Measurements from ENCODE around the gene NLE1.
"Not testable (repeated sequence)": the region's sequence is repeated elsewhere in the genome, so short reads cannot be mapped to it uniquely, and the experiment has no call there.

The NLE1 gene

DNA sequence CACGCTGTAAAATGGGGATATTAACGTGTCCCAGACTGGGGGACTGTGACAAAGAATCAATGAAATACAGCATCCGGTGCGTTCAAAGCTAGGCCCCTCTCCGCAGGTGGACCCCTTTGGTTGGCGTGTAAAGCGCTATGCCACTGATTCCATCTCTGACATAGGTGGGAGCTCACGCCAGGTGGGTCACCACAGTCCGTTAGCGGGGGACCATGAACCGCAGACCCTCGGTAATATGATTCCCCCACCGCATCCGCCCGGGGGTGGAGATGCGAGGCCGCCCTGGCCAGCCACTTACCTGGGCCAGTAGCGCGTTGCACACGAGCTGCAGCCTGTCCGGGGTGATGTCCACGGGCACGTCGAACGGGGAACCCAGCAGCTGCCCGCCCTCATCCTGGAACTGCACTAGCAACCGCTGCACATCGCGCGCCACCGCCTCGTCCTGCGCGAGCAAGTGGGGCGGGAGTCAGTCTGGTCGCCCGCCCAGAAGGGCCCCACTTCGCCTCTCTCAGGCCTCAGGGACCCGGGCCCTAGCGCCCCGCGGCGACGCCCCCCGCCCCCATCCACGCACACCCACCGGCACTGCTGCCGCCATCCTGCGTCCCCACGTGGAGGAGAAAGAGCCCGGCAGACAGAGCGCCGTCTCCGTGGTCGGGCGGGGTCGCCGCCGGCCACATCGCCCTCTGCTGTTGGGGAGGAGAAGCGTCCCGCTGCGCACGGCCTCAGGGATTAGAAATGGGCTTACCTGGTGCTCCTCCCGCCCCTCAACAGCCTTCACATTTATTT lies at the start of gene NLE1:
TSS of gene NLE1 (minus strand) at position 623 of the 786 bp plus-strand sequence. CDS start at position 595, 28 bp downstream.
- in situ Hi-C loops (cut with HindIII; ENCODE audit: low sequenced_read_pairs): loop anchor here (25.0 kb wide), 2 partner anchors 630 to 730 kb away; no protein-coding TSS in a partner anchor

DNA sequence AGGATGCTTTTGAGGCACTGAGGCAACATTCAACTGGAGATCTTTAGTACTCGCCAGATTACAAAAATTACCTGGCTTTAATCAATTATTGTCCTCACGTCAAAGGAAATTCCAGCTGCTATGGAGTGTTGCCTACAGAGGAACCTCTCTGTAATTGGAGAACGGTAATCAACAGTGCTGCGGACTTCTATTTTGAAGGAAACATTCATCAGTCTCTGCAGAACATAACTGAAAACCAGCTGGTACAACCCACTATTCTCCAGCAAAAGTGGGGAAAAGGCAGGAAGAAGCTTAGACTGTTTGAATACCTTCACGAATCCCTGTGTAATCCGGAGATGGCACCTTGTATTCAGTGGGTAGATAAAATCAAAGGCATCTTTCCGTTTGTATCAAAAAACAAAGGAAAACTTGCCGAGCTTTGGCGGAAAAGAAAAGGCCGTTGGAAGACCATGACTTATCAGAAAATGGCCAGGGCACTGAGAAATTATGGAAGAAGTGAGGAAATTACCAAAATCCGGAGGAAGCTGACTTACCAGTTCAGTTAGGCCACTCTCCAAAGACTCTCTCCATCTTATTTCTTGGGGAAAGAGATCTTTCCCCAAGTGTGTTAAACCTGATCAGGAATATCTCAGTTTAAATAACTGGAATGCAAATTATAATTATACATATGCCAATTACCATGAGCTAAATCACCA lies 49.0 kb upstream of the NLE1 start:
- in situ Hi-C loops (cut with HindIII; ENCODE audit: low sequenced_read_pairs): no loop called here

DNA sequence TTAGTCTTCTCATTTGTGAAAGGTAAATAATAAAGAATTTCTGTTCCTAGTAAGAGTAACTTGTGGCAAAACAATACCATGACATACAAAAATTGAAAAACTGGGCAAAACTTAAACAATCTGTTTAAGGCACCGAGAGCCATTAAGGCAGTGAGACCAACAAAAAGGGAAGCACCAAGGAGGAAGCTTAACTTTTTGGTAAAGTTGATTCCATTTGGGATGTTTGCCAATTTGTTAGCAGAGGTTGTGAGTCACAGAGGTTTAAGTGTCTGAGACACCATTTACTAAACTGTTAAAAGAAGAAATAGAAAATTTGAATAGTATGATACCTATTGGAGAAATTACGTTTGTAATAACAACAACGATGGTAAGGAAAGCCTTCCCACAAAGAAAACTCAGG lies 47.2 kb upstream of the NLE1 start:
- in situ Hi-C loops (cut with HindIII; ENCODE audit: low sequenced_read_pairs): no loop called here

DNA sequence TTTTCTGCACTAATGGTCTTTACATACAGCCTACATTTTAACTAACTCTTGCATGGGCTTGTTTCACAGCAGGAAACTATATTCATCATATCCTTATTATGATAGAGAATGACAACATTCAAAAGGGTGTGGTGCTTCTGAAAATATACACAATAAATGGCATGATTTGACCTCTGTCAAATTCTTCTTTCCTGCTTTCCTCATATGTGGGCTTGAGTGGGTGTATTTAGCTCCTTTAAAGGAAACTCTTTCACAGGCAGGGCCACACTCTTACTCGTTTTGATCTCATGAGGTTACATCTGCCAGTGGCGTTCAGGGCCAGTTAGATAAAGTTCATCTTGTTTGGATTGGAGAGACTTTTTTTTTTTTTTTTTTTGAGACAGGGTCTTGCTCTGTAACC lies 46.0 kb upstream of the NLE1 start:
- in situ Hi-C loops (cut with HindIII; ENCODE audit: low sequenced_read_pairs): no loop called here

DNA sequence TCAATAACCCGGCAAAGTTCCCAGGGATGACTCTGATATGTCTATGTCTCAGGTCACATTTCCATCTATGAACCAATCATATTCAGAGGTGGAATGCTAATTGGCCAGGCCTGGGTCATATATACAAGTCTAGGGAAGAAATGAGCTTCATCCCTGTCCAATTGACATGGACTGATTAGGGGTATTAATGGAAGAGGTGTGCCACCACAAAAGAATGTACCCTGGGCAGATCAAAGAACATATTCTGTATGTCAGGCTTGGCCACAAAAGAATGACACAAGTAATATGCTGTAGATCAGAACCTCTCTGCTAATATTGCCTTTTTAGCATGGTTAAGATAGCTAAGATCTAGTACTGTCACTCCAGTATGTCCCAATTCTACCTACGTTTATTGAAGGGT lies 45.4 kb upstream of the NLE1 start:
- in situ Hi-C loops (cut with HindIII; ENCODE audit: low sequenced_read_pairs): no loop called here

DNA sequence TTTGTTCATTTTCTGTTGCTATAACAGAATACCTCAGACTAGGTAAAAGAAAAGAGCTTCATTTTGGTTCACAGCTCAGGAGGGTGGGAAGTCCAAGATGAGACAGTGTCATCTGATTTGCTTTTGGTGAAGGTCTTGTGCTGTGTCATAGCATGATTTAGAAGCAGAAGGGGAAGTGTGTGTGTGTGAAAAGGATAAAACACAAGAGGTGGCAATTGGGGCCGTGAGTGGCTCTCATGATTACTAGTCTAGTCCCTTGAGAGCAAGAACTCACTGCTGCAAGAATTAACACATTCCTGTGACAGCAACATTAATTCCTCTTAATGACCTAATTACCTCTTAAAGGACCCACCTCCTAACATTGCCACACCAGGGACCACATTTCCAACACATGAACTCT lies 43.7 kb upstream of the NLE1 start:
- in situ Hi-C loops (cut with HindIII; ENCODE audit: low sequenced_read_pairs): no loop called here

DNA sequence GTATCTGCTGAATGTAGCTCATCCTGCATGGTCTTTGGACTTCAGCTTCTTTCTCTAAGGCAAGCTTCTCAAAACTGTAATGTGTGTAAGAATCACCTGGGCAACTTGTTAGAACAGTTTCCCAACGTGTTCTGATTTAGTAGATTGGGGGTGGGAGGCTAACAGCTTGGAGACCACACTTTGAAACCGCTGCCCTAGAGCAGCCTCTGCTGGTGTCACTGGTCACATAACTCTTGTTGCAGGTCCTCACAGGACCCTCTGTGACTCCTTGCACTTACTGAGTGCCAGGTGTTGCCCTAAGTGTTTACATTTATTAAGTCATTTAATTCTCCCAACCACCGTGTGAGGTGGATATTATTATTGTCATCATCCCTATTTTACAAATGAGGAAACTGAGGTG lies 42.2 kb upstream of the NLE1 start:
- in situ Hi-C loops (cut with HindIII; ENCODE audit: low sequenced_read_pairs): no loop called here

DNA sequence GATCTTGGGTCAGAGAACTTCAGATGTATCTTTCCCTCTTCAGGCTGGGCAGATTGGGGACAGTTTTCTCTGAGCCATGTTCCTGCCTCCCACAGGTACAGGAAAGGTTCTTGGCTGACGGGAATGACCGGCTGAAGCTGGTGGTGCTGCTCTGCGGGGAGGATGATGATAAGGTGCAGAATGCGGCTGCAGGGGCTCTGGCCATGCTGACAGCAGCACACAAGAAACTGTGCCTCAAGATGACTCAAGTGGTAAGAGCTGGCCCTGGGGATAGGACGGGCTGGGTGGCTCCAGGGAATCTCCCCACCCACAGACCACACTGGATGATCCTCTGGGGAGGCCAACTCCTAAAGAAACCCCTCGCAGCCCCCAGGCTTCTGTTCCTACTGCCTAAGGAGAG lies 41.2 kb upstream of the NLE1 start:
- in situ Hi-C loops (cut with HindIII; ENCODE audit: low sequenced_read_pairs): no loop called here

DNA sequence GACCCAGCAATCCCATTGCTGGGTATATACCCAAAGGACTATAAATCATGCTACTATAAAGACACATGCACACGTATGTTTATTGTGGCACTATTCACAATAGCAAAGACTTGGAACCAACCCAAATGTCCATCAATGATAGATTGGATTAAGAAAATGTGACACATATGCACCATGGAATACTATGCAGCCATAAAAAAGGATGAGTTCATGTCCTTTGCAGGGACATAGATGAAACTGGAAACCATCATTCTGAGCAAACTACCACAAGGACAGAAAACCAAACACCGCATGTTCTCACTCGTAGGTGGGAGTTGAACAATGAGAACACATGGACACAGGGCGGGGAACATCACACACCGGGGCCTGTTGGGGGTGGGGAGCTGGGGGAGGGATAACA lies 37.3 kb upstream of the NLE1 start:
- in situ Hi-C loops (cut with HindIII; ENCODE audit: low sequenced_read_pairs): not testable (repeated sequence)

DNA sequence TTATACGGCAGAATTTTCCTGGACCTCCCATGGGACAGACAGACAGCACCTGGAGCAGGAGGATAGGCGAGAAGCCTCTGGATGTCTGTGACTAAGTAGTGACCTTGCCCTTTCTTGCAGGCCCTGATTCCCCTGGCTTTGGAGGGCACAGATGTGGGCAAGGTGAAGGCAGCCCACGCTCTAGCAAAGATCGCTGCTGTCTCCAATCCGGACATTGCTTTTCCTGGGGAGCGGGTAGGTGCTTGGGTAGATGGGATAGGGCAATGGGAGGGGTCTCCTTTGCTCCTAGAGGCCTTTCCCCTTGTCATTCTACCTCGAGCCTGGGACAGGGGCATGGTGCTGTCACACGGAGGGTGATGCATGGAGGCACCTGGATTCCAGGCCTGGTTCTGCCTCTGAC lies 34.8 kb upstream of the NLE1 start:
- in situ Hi-C loops (cut with HindIII; ENCODE audit: low sequenced_read_pairs): no loop called here

DNA sequence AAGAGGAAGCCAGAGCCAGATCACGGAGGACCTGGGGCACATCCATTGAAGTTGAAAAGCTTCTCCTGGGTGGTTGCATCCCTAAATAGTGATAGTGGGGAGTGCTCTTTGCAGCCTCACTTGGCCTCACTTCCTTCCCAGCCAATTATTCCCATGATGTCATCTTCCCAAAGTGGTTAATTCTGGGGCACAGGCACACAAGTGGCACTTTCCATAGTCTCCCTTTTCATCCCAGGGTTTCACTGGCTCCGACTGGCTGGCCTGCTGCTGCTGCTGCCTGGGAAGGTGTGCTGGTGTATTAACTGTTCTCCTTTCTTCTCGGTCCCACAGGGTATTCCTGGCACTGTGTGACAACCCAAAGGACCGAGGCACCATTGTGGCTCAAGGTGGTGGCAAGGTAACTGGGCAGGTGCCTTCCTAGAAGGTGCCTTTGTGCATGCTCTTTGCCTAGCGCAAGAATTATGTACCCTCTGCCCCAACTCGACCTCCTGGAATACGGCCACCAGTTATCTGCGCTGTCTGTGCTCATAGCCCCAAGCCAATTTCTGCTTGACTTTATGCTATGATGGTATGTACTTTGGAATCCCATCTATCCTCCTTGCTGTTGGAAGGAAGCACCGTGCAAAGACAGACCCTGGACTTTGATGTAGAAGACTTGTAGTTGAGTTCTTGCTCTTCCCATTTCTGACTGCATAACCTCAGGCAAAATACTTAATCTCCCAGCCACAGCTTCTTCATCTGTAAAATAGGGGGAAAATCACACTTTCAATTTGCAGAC lies 33.7 kb upstream of the NLE1 start:
- in situ Hi-C loops (cut with HindIII; ENCODE audit: low sequenced_read_pairs): no loop called here

DNA sequence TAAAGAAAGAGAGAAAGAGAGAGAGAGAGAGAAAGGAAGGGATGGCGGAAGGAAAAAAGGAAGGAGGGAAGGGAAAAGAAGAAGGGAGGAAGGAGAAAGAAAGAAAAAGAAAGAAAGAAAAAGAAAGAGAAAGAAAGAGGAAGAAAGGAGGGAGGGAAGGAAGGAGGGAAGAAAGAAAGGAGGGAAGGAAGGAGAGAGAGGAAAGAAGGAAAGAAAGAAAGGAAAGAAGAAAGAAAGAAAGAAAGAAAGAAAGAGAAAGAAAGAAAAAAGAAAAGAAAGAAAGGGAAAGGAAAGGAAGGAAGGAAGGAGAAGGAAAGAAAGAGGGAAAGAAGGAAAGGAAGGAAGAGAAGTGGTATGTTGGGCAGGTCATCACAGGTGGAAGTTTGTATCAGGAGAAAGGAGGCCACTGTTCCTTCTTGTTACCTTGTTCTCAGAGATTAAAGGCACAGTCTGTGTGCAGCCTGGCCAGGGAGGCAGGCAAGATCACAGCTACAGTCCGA lies 32.8 kb upstream of the NLE1 start:
- in situ Hi-C loops (cut with HindIII; ENCODE audit: low sequenced_read_pairs): no loop called here

DNA sequence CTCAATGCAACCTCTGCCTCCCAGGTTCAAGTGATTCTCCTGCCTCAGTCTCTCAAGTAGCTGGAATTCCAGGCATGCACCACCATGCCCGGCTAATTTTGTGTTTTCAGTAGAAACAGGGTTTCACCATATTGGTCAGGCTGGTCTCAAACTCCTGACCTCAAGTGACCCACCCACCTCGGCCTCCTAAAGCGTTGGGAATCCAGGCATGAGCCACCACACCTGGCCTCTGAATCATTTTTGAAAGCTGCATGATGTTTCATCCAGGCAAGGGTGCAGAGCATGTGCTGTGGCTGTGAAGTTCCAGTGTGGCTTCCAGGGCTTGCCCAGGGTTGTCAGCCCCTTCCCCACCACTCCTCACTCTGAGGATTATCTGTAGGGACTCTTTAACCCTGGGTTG lies 30.2 kb upstream of the NLE1 start:
- in situ Hi-C loops (cut with HindIII; ENCODE audit: low sequenced_read_pairs): not testable (repeated sequence)

DNA sequence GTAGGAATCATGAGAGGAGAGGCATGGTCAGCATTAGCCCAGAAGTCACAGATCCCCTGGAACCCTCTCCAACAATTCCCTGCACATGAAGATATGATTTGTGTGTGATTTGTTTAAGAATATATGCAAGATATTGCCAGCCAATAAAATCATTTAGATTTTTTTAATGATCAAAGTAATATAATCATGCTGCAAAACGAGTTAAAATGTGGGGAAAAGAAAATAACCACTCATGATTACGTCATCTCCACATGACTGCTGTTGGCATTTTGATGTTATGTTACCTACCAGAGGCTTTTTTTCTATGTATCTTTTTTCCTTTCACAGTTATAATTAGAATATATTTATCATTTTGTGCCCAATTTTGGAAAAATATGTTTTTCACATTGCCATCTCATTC lies 29.7 kb upstream of the NLE1 start:
- in situ Hi-C loops (cut with HindIII; ENCODE audit: low sequenced_read_pairs): no loop called here

DNA sequence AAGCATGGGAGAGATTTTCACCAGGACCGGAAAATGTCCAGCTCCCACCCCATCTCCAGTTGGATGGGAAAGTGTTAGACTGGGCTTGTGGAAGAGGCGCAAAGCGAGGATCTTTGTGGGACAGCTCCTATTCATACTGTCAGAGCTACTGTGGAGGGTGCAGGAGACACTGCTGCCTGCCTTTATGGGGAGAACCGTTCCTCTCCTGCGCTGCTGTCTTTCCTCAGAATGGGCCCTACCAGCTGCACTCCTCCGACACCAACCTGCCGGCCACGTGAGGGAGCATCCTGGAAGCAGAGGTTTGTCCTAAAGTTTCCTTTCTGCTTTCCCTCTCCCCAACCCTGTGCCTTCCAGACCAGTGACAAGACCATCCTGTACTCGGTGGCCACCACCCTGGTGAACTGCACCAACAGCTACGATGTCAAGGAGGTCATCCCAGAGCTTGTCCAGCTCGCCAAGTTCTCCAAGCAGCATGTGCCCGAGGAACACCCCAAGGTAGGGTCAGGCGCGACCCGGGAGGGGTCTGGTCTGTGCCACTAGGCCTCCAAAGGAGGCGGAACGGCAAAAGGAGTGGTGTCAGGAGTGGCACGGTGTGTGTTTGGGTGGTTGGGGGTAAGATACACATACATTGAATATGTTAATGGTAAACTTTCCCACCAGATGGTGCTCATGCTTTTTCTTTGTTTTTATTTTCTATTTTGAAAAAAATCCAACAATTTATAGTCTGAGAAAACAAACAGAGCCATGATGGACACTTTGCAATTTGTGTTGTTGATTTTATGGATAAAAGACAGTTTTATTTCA lies 29.1 kb upstream of the NLE1 start:
- in situ Hi-C loops (cut with HindIII; ENCODE audit: low sequenced_read_pairs): no loop called here

DNA sequence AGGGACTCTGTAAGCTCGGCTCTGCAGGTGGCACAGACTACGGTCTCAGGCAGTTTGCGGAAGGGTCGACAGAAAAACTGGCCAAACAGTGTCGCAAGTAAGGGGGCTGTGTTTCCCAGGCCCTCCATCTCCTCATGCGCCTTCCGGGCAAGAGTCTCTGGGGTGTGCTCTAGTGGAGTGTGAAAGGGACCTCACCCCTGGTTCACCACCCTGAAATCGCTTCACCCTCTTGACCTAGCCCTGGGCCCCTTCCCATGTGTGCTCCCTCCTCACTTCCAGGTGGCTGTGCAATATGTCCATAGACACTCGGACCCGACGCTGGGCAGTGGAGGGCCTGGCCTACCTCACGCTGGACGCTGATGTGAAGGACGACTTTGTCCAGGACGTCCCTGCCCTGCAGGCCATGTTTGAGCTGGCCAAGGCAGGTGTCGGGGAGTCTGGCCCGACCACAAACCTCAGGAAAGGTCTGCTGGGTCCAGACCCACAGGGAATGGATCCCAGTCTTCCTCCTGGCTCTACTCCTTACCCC lies 27.8 kb upstream of the NLE1 start:
- in situ Hi-C loops (cut with HindIII; ENCODE audit: low sequenced_read_pairs): no loop called here

DNA sequence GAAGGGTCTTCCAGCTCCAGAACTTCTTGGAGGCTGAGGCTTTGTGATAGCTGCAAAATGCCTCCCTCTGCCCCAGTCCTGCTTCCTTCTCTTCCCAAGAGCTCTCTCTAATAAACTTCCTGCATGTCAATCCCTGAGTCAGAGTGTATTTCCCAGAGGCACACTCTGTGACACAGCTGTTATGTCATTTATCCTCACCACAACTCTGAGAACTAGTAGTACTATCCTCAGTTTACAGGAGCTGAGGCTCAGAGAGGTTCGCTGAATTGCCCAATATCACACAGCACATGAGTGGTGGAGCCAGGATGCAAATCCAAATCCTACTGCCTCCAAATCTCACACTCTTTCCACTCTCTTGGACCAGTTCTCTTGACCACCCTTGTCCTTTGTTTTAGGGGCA lies 25.6 kb upstream of the NLE1 start:
- in situ Hi-C loops (cut with HindIII; ENCODE audit: low sequenced_read_pairs): no loop called here

DNA sequence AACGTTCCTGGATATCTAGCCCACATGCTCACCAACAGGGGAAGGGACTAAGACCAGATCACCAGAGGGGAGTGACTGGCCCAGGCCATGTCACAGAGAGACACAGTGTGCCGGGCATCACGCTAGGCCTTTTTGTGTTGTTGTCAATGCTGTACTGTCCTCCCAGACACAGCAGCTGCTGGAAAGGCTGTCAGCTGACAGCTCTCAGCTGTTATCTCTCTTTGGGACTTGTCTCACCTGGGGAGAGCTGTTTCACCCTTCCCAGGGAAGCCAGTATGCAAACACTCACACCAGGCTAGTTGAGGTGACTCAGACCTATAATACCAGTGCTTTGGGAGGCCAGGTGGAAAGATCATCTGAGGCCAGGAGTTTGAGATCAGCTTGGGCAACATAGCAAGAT lies 24.9 kb upstream of the NLE1 start:
- in situ Hi-C loops (cut with HindIII; ENCODE audit: low sequenced_read_pairs): no loop called here

DNA sequence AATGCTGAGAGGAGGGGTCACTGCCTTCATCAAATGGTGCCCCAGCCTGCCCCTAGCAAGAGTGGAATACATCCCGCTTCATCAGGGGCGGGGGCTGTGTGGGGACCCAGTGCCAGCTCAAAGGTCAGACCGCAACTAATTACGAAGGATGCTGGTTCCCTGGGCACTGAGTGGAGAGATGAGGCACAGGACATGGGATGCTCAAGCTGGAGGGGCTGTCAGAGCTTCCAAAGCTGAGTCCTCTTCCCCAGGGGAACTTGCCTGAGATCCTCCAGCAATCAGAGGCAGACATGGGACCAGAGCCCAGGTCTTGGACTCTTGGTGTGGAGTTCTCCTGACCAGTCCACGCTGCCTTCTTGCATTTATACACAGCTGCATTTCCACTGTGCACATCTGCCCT lies 24.4 kb upstream of the NLE1 start:
- in situ Hi-C loops (cut with HindIII; ENCODE audit: low sequenced_read_pairs): no loop called here

DNA sequence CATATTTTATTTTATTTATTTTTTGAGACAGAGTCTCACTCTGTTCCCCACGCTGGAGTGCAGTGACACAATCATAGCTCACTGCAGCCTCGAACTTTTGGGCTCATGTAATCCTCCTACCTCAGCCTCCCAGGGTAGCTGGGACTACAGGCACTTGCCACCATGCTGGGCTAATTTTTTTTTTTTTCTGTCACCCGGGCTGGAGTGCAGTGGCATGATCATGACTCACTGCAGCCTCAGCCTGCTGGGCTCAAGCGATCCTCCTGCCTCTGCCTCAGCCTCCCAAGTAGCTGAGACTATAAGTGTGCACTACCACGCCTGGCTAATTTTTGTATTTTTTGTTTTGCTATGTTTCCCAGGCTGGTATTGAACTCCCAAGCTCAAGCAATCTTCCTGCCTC lies 22.6 kb upstream of the NLE1 start:
- in situ Hi-C loops (cut with HindIII; ENCODE audit: low sequenced_read_pairs): no loop called here

All from DLD1 (cell line).